HEK293 (cell line): Measurements from ENCODE around the gene GRHL3.

Experiments
- CTCF ChIP-seq: fragments of 450-650 bp; formaldehyde crosslinking; IDR thresholded peaks from 2 replicates; pipeline ENCODE4 v1.5.1; 2016; ENCODE audit warnings: missing biosample characterization, missing genetic modification characterization
- PBX3 ChIP-seq: sonication (generic); formaldehyde crosslinking; IDR thresholded peaks from 2 replicates; pipeline ENCODE4 v1.8.1; 2022; ENCODE audit warnings: mild to moderate bottlenecking, moderate library complexity, missing genetic modification reagents
- REST ChIP-seq: fragments of 450-650 bp; formaldehyde crosslinking; IDR thresholded peaks from 2 replicates; pipeline ENCODE4 v1.5.1; 2016; ENCODE audit warnings: missing biosample characterization, missing genetic modification characterization
- ZBTB20 ChIP-seq: fragments of 450-650 bp; formaldehyde crosslinking; IDR thresholded peaks from 2 replicates; pipeline ENCODE4 v1.5.1; 2016; ENCODE audit warnings: missing biosample characterization, missing genetic modification characterization
- ZNF121 ChIP-seq: fragments of 450-650 bp; formaldehyde crosslinking; IDR thresholded peaks from 2 replicates; pipeline ENCODE4 v1.5.1; 2016; ENCODE audit warnings: missing biosample characterization, missing genetic modification characterization
- ZNF132 ChIP-seq: fragments of 450-650 bp; formaldehyde crosslinking; IDR thresholded peaks from 2 replicates; pipeline ENCODE4 v1.5.1; 2017; ENCODE audit warnings: missing biosample characterization, missing genetic modification characterization, borderline replicate concordance
- ZNF24 ChIP-seq: fragments of 450-650 bp; formaldehyde crosslinking; IDR thresholded peaks from 2 replicates; pipeline ENCODE4 v1.5.1; 2016; ENCODE audit warnings: missing biosample characterization, missing genetic modification characterization
- ZNF366 ChIP-seq: fragments of 450-650 bp; formaldehyde crosslinking; conservative IDR thresholded peaks from 2 replicates; pipeline ENCODE4 v1.5.1; 2016; ENCODE audit warnings: missing biosample characterization, missing genetic modification characterization
- ZNF510 ChIP-seq: fragments of 450-650 bp; formaldehyde crosslinking; IDR thresholded peaks from 2 replicates; pipeline ENCODE4 v1.5.1; 2018; ENCODE audit warnings: mild to moderate bottlenecking, missing genetic modification characterization, missing biosample characterization; ENCODE audit not compliant: insufficient replicate concordance
- ZNF654 ChIP-seq: fragments of 450-650 bp; formaldehyde crosslinking; IDR thresholded peaks from 2 replicates; pipeline ENCODE4 v1.5.1; 2016; ENCODE audit warnings: low read depth, missing biosample characterization, missing genetic modification characterization
- ZNF664 ChIP-seq: fragments of 450-650 bp; formaldehyde crosslinking; IDR thresholded peaks from 2 replicates; pipeline ENCODE4 v1.5.1; 2016; ENCODE audit warnings: missing biosample characterization, missing genetic modification characterization
- ZNF670 ChIP-seq: fragments of 450-650 bp; formaldehyde crosslinking; IDR thresholded peaks from 2 replicates; pipeline ENCODE4 v1.5.1; 2016; ENCODE audit warnings: missing biosample characterization, missing genetic modification characterization, low read depth
- ZNF76 ChIP-seq: fragments of 450-650 bp; formaldehyde crosslinking; IDR thresholded peaks from 2 replicates; pipeline ENCODE4; 2016; ENCODE audit warnings: low read depth, missing biosample characterization, missing genetic modification characterization, borderline replicate concordance
- ZSCAN16 ChIP-seq: fragments of 450-650 bp; formaldehyde crosslinking; IDR thresholded peaks from 2 replicates; pipeline ENCODE4 v1.5.1; 2016; ENCODE audit warnings: missing biosample characterization, missing genetic modification characterization

GRCh38 chr1:24309762-24310485 lies 9.2 kb upstream of the GRHL3 start:
- TF ChIP-seq ZNF670 (tag by site-specific recombination) (no peak), ZNF654 (tag by site-specific recombination) (no peak), CTCF (no peak), REST (no peak), ZNF510 (tag by site-specific recombination) (no peak), ZNF664 (tag by site-specific recombination) (no peak), PBX3 (no peak), ZBTB20 (tag by site-specific recombination) (no peak), ZSCAN16 (tag by site-specific recombination) (no peak), ZNF132 (tag by site-specific recombination) (no peak), ZNF121 (no peak), ZNF366 (tag by site-specific recombination) (no peak), ZNF24 (no peak), ZNF76 (tag by site-specific recombination) (no peak)
